IMR-90 (cell line): Measurements from ENCODE around the gene UBE2J1. TPM values are rescaled to one million over a fixed set of nuclear protein-coding genes. Genes with fewer than 3 reads are reported as not detected.

Experiments used
- ATAC-seq: fragments of 200-7000 bp; cut with Tn5 transposase; 2 replicates; pipeline ENCODE4 v1.9.1; 2020; ENCODE audit warnings: low read depth, mild to moderate bottlenecking, moderate library complexity
- BruUV-seq: library from RNA; stranded (reverse); fragments of 400-500 nt; replicated peaks from 2 replicates; lab custom pipeline; 2021; lab: Mats Ljungman, UMichigan
- CTCF ChIA-PET: fragments of 300-600 bp; formaldehyde crosslinking; extraction: SDS; loops from one replicate; lab custom pipeline; 2021; ENCODE audit warnings: antibody characterized with exemption; lab: Yijun Ruan, JAX
- POLR2A ChIA-PET: fragments of 300-600 bp; sonication (Branson Sonifier 250); formaldehyde crosslinking; loops from one replicate; lab custom pipeline; 2022; ENCODE audit warnings: antibody characterized with exemption; ENCODE audit not compliant: unreplicated experiment; lab: Charles Lee
- DNase-seq: peaks from one replicate; pipeline ENCODE4 v3.0.0; 2013
- H2AFZ ChIP-seq: replicated peaks from 2 replicates; pipeline ENCODE3; 2013; ENCODE audit warnings: low read length, mild to moderate bottlenecking; ENCODE audit not compliant: poor library complexity
- H2AK5ac ChIP-seq: 2 replicates; pipeline ENCODE4 v1.6.1; 2013; ENCODE audit warnings: low read depth, low read length, inconsistent platforms
- H2AK9ac ChIP-seq: replicated peaks from 2 replicates; pipeline ENCODE3; 2013; ENCODE audit warnings: mild to moderate bottlenecking, low read depth, low read length, moderate library complexity; ENCODE audit not compliant: poor library complexity
- H2BK120ac ChIP-seq: 2 replicates; pipeline ENCODE4 v1.6.1; 2013; ENCODE audit warnings: low read depth, low read length, inconsistent platforms
- H2BK15ac ChIP-seq: 3 replicates; pipeline ENCODE4 v1.6.1; 2013; ENCODE audit warnings: low read depth, low read length, inconsistent platforms
- H2BK20ac ChIP-seq: 2 replicates; pipeline ENCODE4 v1.6.1; 2013; ENCODE audit warnings: low read depth, mild to moderate bottlenecking, inconsistent platforms, low read length, moderate library complexity
- H2BK5ac ChIP-seq: 2 replicates; pipeline ENCODE4 v1.6.1; 2013; ENCODE audit warnings: mild to moderate bottlenecking, low read depth, low read length, inconsistent platforms; ENCODE audit not compliant: poor library complexity, severe bottlenecking
- H3K14ac ChIP-seq: replicated peaks from 2 replicates; pipeline ENCODE4 v1.6.1; 2013; ENCODE audit warnings: low read depth, low read length, inconsistent platforms
- H3K18ac ChIP-seq: 2 replicates; pipeline ENCODE4 v1.6.1; 2013; ENCODE audit warnings: low read depth, low read length, control low read depth
- H3K23ac ChIP-seq: 2 replicates; pipeline ENCODE4 v1.6.1; 2013; ENCODE audit warnings: low read depth, low read length, inconsistent platforms
- H3K27ac ChIP-seq: 2 replicates; pipeline ENCODE4 v1.5.1; 2013; ENCODE audit warnings: mild to moderate bottlenecking, control low read depth, low read length; ENCODE audit not compliant: insufficient read depth
- H3K27me3 ChIP-seq: 2 replicates; pipeline ENCODE4 v1.6.1; 2013; ENCODE audit warnings: low read length; ENCODE audit not compliant: control insufficient read depth, insufficient read depth
- H3K36me3 ChIP-seq: 2 replicates; pipeline ENCODE4 v1.6.1; 2013; ENCODE audit warnings: low read length, mixed read lengths; ENCODE audit not compliant: control insufficient read depth, insufficient read depth
- H3K4ac ChIP-seq: 2 replicates; pipeline ENCODE4 v1.6.1; 2013; ENCODE audit warnings: low read depth, low read length, inconsistent platforms
- H3K4me1 ChIP-seq: 2 replicates; pipeline ENCODE4 v1.6.1; 2013; ENCODE audit warnings: low read length, mixed read lengths; ENCODE audit not compliant: control insufficient read depth, insufficient read depth
- H3K4me2 ChIP-seq: 2 replicates; pipeline ENCODE4 v1.6.1; 2013; ENCODE audit warnings: low read depth, mild to moderate bottlenecking, control low read depth, low read length, moderate library complexity
- H3K4me3 ChIP-seq: 2 replicates; pipeline ENCODE4 v1.5.1; 2013; ENCODE audit warnings: low read depth, mild to moderate bottlenecking, control low read depth, low read length, moderate library complexity; ENCODE audit not compliant: insufficient read depth
- H3K56ac ChIP-seq: 2 replicates; pipeline ENCODE4 v1.6.1; 2013; ENCODE audit warnings: low read length, inconsistent platforms; ENCODE audit not compliant: insufficient read depth; ENCODE audit errors: extremely low read depth
- H3K79me1 ChIP-seq, 2 experiments: 2 replicates each; pipeline ENCODE4 v1.6.1; 2013; ENCODE audit warnings: low read length in 2 of 2, inconsistent platforms in 1 of 2, low read depth in 1 of 2
- H3K9ac ChIP-seq: 2 replicates; pipeline ENCODE4 v1.6.1; 2013; ENCODE audit warnings: low read depth, low read length, control low read depth
- H3K9me1 ChIP-seq: 2 replicates; pipeline ENCODE4 v1.6.1; 2013; ENCODE audit warnings: low read length, inconsistent platforms; ENCODE audit not compliant: insufficient read depth
- H3K9me3 ChIP-seq: 2 replicates; pipeline ENCODE4 v1.6.1; 2013; ENCODE audit warnings: low read length; ENCODE audit not compliant: control insufficient read depth, insufficient read depth
- H4K20me1 ChIP-seq: 2 replicates; pipeline ENCODE4 v1.6.1; 2013; ENCODE audit warnings: low read length, inconsistent platforms; ENCODE audit not compliant: insufficient read depth
- H4K5ac ChIP-seq: 2 replicates; pipeline ENCODE4 v1.6.1; 2013; ENCODE audit warnings: mild to moderate bottlenecking, low read depth, low read length, control low read depth
- H4K8ac ChIP-seq, 2 experiments: 2 replicates each; pipeline ENCODE4 v1.6.1; 2013; ENCODE audit warnings: low read depth in 2 of 2, low read length in 2 of 2, control low read depth in 1 of 2, inconsistent platforms in 1 of 2
- H4K91ac ChIP-seq: 2 replicates; pipeline ENCODE4 v1.6.1; 2013; ENCODE audit warnings: low read depth, low read length, inconsistent platforms; ENCODE audit not compliant: insufficient read depth
- BHLHE40 ChIP-seq: fragments of 150-350 bp; IDR thresholded peaks from 2 replicates; pipeline ENCODE4 v1.6.1; 2016; ENCODE audit warnings: mild to moderate bottlenecking, low read depth, low read length
- CEBPB ChIP-seq: IDR thresholded peaks from 2 replicates; pipeline ENCODE4 v1.6.1; 2012; ENCODE audit warnings: low read depth, low read length, improper control_type of control experiment
- CHD1 ChIP-seq: IDR thresholded peaks from 2 replicates; pipeline ENCODE4 v1.6.1; 2012; ENCODE audit warnings: low read depth, low read length, improper control_type of control experiment
- CTCF ChIP-seq: conservative IDR thresholded peaks from 2 replicates; pipeline ENCODE4 v1.5.1; 2012; ENCODE audit warnings: mild to moderate bottlenecking, low read depth, low read length, improper control_type of control experiment
- ELK1 ChIP-seq: fragments of 150-350 bp; IDR thresholded peaks from 2 replicates; pipeline ENCODE4 v1.6.1; 2016; ENCODE audit warnings: low read depth, mild to moderate bottlenecking, low read length, moderate library complexity, borderline replicate concordance
- MAFK ChIP-seq: IDR thresholded peaks from 2 replicates; pipeline ENCODE4 v1.6.1; 2012; ENCODE audit warnings: low read depth, low read length, improper control_type of control experiment
- MAZ ChIP-seq: IDR thresholded peaks from 2 replicates; pipeline ENCODE4 v1.6.1; 2012; ENCODE audit warnings: low read depth, mild to moderate bottlenecking, low read length, improper control_type of control experiment, moderate library complexity, borderline replicate concordance
- MXI1 ChIP-seq: IDR thresholded peaks from 2 replicates; pipeline ENCODE4 v1.6.1; 2012; ENCODE audit warnings: low read depth, mild to moderate bottlenecking, low read length, moderate library complexity, borderline replicate concordance
- NFE2L2 ChIP-seq: fragments of 150-350 bp; IDR thresholded peaks from 2 replicates; pipeline ENCODE4 v1.6.1; 2016; ENCODE audit warnings: low read depth, mild to moderate bottlenecking, low read length
- RAD21 ChIP-seq: IDR thresholded peaks from 2 replicates; pipeline ENCODE4 v1.6.1; 2012; ENCODE audit warnings: low read length, improper control_type of control experiment
- RCOR1 ChIP-seq: IDR thresholded peaks from 2 replicates; pipeline ENCODE4 v1.6.1; 2012; ENCODE audit warnings: mild to moderate bottlenecking, low read length, improper control_type of control experiment; ENCODE audit not compliant: insufficient replicate concordance
- RFX5 ChIP-seq: IDR thresholded peaks from 2 replicates; pipeline ENCODE4 v1.8.0; 2012; ENCODE audit warnings: low read depth, mild to moderate bottlenecking, low read length, moderate library complexity
- WGBS, 2 experiments: methylation state at CpG; one replicate each; pipeline versions ENCODE4 v1.1.5 to v1.1.7; 2013; ENCODE audit warnings: missing lambda C conversion rate in 2 of 2; ENCODE audit not compliant: insufficient read length in 1 of 2; ENCODE audit errors: extremely low coverage in 2 of 2; 5-methylcytosine and 5-hydroxymethylcytosine counted together
- dilution Hi-C: fragments of 300-500 bp; cut with HindIII; formaldehyde crosslinking; loops from one replicate; pipeline ENCODE4 v1.14.3; 2018; ENCODE audit warnings: low sequenced_read_pairs; ENCODE audit not compliant: unreplicated experiment
- in situ Hi-C: fragments of 300-500 bp; cut with MboI; formaldehyde crosslinking; loops from 3 replicates; pipeline ENCODE4 v1.14.3; 2019; ENCODE audit warnings: low sequenced_read_pairs, inconsistent platforms, mixed read lengths
- intact Hi-C: fragments of 100-400 bp; cut with micrococcal nuclease; formaldehyde crosslinking; loops from 2 replicates; pipeline ENCODE4 v1.10.0; 2022
- polyA plus RNA-seq, 3 experiments: library from polyadenylated mRNA; depleted of rRNA; stranded (reverse); fragments of >200 nt; gene quantifications; 2 replicates each; pipeline ENCODE4 v1.2.3, GENCODE V29; 2012; ENCODE audit warnings: low replicate concordance in 1 of 3
- total RNA-seq: library from RNA; depleted of rRNA; stranded (reverse); fragments of >200 nt; gene quantifications from 2 replicates; pipeline ENCODE4 v1.2.3, GENCODE V29; 2012

Gene UBE2J1
- total and polyA plus RNA-seq, 2 of the 4 experiments (the other 2 are of a cell fraction), result 20.9 to 35.3 TPM

GRCh38 chr6:89350281-89350966, 2.1 kb downstream of the UBE2J1 start:
- no peak overlapping the region for H2AK5ac ChIP-seq
- peaks cover 46% of the 10 kb centered on the region for H4K20me1 ChIP-seq
- H2BK20ac ChIP-seq, result no peak overlapping the region
- H3K27ac ChIP-seq, result no peak overlapping the region
- no peak overlapping the region for H4K5ac ChIP-seq
- no peak overlapping the region for H2BK5ac ChIP-seq
- no peak overlapping the region for H4K8ac ChIP-seq
- no peak for DNase-seq
- peak overlapping the region; percentile 57 for H3K4me2 ChIP-seq
- peaks cover 12% of the 10 kb centered on the region for H3K9me1 ChIP-seq
- ChIA-PET CTCF (interaction anchor here (2.1 kb wide), 1 partner anchor 22 kb away, joined by 4 read pairs; no protein-coding TSS in a partner anchor), POLR2A (interaction anchor here (0.7 kb wide), 1 partner anchor 21 kb away, joined by 14 read pairs; no protein-coding TSS in a partner anchor)
- no peak for ATAC-seq
- BruUV-seq, result TSS peak; percentile 12
- H2BK120ac ChIP-seq, result no peak overlapping the region
- peak overlapping the region; percentile 50 for H3K14ac ChIP-seq
- H3K56ac ChIP-seq, result no peak overlapping the region
- H3K9me3 ChIP-seq, result no peaks in the 10 kb centered on the region
- H3K27me3 ChIP-seq, result no peaks in the 10 kb centered on the region
- no peak overlapping the region for H3K4ac ChIP-seq
- no peak overlapping the region for H4K91ac ChIP-seq
- H3K18ac ChIP-seq, result no peak overlapping the region
- no peak overlapping the region for H3K4me3 ChIP-seq
- no peak overlapping the region for H2AFZ ChIP-seq
- H3K79me1 ChIP-seq, result peaks cover 8 to 54% of the 10 kb centered on the region in 2 experiments
- H3K4me1 ChIP-seq, result peaks cover 9% of the 10 kb centered on the region
- no peak overlapping the region for H2AK9ac ChIP-seq
- TF ChIP-seq MXI1, result no peak
- no peak for TF ChIP-seq ELK1
- TF ChIP-seq BHLHE40, result no peak
- TF ChIP-seq NFE2L2, result no peak
- no peak for TF ChIP-seq RAD21
- TF ChIP-seq MAZ, result no peak
- TF ChIP-seq RCOR1, result no peak
- no peak for TF ChIP-seq MAFK
- no peak for TF ChIP-seq CTCF
- TF ChIP-seq RFX5, result no peak
- no peak for TF ChIP-seq CEBPB
- no peak for TF ChIP-seq CHD1
- no CpG with 5 or more reads among the region's 4 CpGs for WGBS, 2 experiments
- dilution Hi-C loops (no loop called here), intact Hi-C loops (loop anchor here (5.0 kb wide), 2 partner anchors 268 to 368 kb away; partner anchors contain the start of gene PNRC1), in situ Hi-C loops (loop anchor here (25.0 kb wide), 2 partner anchors 213 to 363 kb away; partner anchors contain the start of gene PM20D2)
- no peak overlapping the region for H2BK15ac ChIP-seq
- H3K36me3 ChIP-seq, result no peaks in the 10 kb centered on the region
- H3K23ac ChIP-seq, result peak overlapping the region; percentile 46; the same call in 1 of the 2 replicates
- no peak overlapping the region for H3K9ac ChIP-seq
